Stimulated activated naive CD4-positive, alpha-beta T cell (primary cell): ENCODE measurements around the gene MTERF4.
A peak's percentile ranks its signal among the peaks of the same experiment; 100 is the strongest.

Experiments used
- DNase-seq, 6 experiments: peaks; one replicate each; lab custom pipeline; 2025; lab: John Stamatoyannopoulos, UW

MTERF4 gene

GRCh38 chr2:241069821-241070281 lies 32.2 kb downstream of the MTERF4 start:
- DNase-seq: no peak

GRCh38 chr2:241068942-241069810 lies 32.9 kb downstream of the MTERF4 start:
- no peak for DNase-seq

GRCh38 chr2:241068136-241068941 lies 33.7 kb downstream of the MTERF4 start:
- no peak for DNase-seq

DNA sequence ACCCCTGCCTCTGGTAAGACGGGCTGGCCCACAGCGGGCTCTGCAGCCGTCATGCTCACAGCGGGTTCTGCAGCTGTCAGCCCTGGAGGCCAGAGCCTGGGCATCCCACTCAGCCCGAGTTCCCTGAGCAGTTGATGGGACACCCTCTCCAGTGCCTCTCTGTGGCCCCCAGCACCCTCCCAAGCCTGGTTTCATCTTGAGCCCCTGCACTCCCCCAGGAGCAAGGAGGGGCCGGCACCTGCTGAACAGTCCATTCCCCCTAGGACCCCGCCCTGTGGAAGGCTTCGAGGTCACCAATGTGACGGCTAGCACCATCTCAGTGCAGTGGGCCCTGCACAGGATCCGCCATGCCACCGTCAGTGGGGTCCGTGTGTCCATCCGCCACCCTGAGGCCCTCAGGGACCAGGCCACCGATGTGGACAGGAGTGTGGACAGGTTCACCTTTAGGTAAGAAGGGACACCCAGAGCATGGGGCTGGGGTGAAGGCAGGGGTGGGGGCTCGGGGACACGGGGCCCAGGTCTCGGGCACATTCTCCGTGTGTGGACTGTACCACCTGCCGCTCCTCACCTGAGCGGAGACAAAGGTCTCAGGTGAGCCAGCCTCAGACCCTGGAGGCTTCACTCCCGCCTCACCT lies 34.5 kb downstream of the MTERF4 start:
- DNase-seq: no peak

- DNase-seq: no peak
Observed at GRCh38 chr2:241066893-241067341, 35.2 kb downstream of the MTERF4 start.

DNA sequence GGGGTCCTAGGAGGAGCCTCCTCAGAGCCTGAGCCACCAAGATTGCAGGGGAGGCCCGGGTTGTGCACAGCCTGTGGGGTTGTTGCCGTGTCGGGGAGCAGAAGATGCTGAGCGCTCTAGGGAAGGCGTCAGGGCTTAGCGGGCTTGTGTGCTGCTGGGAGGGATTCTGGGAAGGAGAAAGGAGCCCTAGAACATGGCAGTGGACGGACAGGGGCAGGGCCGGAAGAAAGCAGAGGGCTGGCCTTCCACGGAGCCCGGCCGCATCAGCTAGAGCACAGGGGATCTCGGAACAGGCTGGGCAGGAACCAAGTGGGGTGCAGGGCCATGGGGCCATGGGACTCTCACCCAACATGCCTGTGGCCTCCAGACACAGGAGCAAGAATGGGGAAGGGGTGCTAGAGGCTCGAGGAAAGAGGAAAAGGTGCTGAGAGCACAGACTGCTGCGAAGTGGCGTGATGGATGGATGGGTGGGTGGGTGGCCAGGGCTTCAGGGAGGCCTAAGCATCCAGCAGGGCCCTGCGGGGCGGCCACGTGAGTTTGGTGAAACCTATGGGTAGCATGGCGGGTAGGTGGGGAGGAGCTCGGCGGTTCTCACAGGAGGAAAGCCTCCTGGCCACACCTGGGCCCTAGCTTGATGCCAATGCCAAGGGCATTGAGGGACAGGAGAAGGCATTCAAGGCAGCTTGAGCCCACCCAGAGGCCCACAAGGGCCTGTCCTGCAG lies 35.8 kb downstream of the MTERF4 start:
- DNase-seq: no peak

GRCh38 chr2:241065355-241065803 lies 36.7 kb downstream of the MTERF4 start:
- DNase-seq: no peak

- no peak for DNase-seq
Observed at GRCh38 chr2:241064802-241065354, 37.2 kb downstream of the MTERF4 start.

DNA sequence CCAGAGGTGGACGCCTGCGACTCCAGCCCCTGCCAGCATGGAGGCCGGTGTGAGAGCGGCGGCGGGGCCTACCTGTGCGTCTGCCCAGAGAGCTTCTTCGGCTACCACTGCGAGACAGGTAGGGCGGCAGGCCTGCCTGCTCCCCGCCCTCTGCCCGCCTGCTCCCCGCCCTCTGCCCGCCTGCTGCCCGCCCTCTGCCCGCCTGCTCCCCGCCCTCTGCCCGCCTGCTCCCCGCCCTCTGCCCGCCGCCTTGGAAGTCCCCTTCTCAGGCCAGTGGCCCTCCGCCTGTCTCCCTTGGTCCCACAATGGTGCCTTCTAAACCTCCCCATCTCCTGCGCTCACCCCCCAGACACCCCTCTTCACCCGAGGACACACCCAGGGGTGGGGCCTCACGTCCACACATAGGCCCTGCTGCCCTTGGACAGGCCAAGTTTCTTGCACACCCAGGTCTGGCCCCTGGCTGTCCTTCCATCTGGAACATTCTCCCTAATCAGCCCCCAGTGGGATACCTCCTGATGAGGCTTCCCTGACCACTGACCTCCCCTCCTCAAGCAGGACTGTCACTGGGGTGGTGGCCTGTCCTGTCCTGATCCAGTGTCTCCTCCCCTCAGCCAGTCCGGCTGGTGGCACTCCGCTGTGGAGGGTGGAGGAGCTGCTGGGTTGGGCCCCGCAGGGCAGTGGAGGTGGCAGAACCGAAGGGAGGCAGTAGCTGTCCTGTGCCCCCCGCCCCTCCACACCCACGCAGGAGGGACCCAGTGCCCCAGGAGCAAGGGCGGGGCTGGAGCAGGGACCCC lies 37.9 kb downstream of the MTERF4 start:
- peak; percentile 20 to 47 (median 39) for DNase-seq

DNA sequence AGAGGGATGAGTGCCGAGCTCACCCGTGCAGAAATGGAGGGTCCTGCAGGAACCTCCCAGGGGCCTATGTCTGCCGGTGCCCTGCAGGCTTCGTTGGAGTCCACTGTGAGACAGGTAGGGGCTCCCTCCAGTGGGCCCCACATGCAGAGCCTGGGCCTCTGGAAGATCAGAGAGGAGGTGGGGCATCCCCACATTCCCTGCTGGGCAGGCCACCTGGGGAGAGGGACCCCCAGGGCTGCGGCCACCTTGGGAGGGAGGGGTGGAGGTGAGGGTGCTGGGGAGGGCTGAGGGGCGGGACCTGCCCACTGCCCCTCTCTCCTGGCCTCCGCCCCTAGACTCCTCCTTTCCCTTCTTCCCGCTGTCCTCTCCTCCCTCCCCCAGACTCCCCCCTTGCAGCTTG lies 38.5 kb downstream of the MTERF4 start:
- no peak for DNase-seq

- no peak for DNase-seq
Observed at GRCh38 chr2:241063093-241063551, 39.0 kb downstream of the MTERF4 start.

DNA sequence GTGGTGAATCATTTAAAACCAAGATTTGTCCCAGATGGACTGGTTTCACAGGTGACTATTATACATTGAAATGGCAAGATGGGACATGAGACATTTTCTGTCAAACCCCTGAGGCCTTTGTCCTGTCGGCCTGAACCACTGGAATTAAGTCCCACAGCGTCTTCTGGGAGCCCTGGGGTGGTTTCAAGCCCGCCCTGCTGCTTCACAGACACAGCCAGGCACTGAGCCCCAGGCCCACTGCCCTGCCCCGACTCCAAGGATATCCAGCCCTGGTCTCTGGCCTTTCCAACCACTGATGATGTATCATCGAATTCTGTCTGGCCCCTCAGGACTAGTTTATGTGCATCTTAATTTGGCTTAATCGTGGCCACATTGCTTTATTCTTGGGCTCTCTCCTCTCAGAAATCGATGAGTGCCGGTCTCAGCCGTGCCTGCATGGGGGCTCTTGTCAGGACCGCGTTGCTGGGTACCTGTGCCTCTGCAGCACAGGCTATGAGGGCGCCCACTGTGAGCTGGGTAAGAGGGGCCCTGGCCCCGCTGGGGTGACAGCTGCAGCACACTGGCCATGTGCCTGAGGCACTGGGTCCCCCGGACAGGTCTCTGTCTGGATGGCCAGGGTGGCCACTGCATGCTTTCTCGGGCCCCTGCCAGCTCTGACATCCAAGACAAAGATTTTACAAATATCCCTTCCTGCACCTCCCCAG lies 39.5 kb downstream of the MTERF4 start:
- DNase-seq: no peak

DNA sequence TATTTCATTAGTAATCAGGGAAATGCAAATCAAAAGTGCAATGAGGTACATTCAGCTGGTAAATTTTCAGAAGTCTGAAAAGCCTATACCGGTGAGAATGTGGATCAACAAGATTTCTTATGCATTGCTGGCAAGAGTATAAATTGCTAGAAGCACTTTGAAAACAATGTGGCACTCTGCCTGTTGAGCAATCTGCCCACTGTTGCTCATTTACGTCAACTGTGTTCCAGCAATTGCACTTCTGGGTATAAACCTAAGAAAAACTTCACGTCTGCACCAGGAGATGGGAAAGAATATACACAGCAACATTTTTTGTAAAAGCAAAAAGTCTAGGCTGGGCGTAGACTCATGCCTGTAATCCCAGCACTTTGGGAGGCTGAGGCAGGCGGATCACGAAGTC lies 40.8 kb downstream of the MTERF4 start:
- no peak for DNase-seq

DNA sequence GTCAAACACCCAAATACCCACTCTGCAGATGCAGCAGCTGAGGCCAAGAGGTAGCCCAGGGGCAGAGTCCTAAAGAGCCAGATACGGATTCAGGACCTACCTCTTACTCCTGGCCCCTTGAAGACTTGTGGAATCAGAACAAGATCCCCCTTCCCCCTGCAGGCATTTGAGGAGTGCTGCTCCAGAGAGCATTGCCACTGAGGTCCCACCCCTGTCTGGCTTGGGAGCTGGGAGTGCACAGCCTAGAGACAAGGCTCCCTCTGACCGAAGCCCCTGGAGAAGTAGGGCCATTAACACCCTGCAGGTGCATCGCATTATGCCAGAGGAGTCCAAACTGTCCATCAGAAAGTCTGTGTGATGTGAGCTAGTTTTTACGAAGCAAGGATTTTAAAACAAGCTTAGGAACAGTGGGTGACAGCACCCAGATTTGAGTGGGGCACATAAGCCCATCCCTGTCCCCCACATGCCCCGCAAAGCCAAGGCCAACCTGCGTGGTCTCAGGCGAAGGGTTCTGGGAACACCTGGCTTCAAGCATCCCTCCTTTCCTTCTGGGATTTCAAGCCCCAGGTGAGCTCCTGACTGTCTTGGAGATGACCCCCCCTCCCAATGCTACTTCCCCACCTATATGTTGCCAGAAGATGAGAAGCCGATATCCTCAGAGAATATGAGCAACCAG lies 48.4 kb downstream of the MTERF4 start:
- DNase-seq: no peak

GRCh38 chr2:241052677-241053360 lies 49.3 kb downstream of the MTERF4 start:
- DNase-seq: no peak

GRCh38 chr2:241051578-241052487 lies 50.3 kb downstream of the MTERF4 start:
- DNase-seq: no peak
